NCI-H2029 (cell line): ENCODE results near the gene ZNF516.

ENCODE experiments used
- DNase-seq: peaks from one replicate; lab custom pipeline; 2025; lab: John Stamatoyannopoulos, UW

Gene ZNF516

DNA sequence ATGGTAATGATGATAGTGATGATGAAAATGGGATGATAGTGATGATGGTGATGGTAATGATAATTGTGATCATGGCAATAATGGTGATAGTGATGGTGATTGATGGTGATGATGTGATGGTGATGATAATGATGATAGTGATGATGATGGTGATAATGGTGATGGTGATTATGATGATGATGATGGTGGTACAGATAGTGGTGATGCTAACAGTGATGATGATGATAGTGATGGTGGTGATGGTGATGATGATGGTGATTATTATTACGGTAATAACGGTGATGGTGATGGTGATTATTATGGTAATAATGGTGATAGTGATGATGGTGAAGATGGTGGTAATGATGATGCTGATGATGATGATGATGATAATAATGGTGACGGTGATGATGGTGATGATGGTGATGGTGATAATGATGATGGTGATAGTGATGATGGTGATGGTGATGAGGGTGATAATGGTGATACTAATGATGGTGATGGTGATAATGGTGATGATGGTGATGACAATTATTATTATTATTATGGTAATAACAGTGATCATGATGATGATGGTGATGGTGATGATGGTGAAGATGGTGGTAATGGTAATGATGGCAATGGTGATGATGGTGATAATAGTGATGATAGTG is 151.0 kb downstream of the ZNF516 start:
- DNase-seq = no peak

DNA sequence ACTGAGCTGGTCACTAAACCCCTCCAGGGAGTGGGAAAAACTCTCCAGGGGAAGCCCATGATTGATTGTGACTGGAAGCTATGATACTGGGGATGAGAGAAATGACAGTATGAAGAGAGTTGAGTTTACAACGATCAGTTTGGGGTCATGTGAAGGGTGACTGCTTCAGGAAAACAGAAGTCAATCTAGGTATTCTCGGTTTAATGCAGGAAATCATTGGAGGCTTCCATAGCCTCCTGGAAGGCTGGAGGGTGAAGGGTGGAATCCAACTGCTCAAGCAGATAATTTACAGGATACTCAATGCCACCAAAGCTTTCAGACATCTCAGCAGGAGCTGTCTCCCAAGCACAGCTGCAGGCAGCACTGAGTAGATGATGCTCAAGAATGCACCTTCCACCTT is 154.6 kb downstream of the ZNF516 start:
- DNase-seq = no peak

DNA sequence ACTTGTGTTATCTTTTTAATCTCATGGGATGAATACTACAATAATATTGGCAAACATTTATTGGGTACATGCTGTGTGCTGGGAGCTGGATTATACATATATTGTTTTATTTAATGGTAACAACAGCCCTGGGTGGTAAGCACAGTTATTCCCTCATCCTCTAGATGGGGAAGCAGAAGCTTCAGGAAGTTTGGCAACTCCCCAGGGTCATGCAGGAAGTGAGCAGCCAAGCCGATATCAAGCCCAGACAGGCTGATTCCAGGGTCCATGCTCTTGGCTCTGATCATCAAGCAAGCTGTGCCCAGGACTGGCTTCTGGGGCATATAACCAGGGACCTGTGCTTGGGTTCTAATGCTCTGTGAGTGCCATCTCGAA is 155.8 kb downstream of the ZNF516 start:
- no peak for DNase-seq

DNA sequence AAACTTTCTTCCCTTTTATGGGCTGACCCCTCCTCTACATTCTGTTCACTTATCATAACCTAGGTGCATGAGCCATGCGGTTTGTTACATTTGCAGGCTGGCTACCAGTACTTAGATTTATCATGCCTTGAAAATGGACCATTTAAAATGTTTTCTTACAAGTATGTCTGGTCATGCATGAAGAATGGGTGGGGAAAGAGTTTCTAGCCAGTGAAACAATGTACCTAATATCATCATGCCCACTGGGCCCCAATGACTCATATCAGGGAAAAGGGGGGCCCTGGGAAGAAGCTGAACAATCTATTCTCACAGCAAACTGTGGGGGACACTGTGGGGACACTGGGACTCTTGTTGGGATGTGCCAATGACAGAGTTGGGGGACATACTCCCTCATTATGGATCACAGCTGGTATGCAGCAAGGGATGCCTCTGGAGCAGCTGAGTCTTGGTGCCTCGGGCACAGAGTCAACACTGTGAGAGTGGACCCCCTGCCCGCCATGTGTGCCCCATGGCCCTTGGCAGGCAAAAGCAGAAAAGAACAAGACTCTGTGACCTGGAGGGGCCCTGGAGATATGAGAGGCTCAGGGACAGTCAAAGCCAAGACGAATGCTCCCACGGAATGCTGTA is 156.3 kb downstream of the ZNF516 start:
- DNase-seq = no peak

DNA sequence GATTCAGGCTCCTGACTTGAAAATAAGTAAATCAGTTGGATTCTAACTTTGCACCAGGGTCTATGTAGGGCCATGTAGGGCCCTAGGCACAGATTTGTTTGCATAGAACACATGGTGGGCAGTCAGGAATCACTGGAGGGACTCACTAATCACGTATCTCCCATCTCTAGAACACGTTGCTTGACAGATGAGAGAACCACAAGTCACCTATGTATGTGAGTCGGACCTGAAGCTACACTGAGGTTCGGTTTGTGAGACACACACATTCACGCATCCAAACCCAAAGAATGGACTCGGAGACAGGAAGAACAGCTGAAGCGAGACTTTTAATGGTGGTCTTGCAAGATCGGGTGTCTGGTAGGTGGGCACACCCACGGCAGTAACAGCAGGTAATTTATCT is 157.0 kb downstream of the ZNF516 start:
- DNase-seq = no peak

DNA sequence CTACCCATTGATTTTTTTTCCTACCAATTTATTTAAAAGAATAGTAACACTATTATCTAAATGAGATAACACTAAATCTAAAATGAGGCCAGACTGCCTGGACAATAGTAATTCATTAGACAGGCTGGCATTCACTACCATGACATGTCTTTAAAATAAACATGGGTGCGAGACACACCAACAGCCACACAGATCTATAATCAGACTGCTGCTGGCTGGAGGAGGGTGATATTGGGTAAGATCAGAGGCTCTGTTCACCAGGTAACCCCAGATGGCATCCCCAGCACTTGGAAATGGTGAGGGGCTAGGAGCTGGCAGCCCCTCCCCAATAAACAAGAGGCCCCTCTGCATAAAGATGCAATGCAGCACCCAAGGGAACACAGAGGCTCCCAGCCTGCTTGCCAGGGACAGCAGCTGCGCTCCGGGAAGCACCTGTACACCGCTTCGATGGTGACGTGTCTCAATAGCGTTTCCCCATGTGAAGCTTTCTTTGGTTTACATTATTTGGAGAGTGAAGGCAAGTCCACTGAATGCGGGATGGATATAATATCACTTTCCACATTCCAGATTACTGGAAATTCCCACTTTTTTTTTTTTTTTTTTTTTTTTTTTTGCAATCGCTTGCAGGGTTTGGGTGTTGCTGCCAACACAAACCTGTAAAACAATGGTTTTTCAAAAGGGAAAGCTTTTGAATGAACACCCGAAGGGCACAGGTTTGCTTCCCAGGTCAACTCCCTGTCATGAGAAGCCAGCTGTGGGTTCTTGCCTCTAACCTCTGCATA is 159.0 kb downstream of the ZNF516 start:
- no peak for DNase-seq

DNA sequence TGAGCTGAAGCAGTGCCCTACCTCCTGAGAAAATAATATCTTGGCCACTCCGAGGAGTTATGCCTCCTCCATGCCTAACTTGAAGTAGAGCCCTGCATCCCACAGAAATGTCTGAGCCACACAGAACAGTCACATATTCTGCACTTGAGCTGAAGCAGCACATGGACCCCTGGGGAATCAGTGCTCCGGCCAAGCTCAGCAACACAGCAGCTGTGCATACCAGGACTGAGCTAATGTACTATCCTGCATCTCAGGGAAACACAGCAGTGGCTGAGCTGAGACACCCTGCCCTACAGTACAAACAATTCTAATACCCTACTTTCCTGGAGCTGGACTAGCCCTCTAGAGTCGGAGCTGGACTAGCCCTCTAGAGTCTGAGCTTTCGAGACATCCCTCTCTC is 166.9 kb downstream of the ZNF516 start:
- no peak for DNase-seq

DNA sequence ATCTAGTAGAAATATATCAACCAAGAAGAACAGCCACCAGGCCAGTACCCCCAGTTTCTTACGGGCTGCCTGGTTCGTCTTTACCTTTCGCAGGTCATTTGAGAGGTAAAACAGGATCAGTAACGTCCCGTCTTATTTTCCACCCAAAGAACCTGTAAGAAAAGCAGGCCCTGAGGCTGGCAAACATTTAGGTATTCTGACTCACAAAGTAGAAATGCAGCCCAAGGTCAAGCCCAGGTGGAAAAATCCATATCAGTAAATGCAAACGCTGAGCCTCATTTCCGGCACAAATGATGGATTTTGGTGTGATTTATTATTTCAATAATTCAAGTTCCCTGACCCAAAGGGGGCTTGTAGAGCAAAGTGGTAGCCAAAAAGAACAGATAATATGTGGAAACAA is 171.2 kb downstream of the ZNF516 start:
- no peak for DNase-seq

DNA sequence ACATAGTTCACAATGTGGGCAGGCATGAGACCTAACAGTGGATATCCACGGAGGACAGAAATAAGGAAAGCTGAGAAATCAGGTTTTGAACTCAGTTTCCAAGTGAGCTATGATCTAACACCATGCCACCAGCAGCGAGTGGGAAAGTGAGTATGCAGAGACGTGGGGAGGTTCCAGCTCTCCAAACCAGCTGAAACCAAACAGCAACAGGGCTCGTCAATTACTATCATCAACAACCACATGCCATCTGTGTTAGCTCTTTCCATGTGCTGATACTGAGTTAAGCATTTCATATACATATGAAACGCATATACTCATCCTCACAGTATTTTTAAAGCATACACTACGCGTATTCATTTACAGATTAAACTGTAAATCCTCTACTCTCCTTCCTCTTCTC is 172.4 kb downstream of the ZNF516 start:
- DNase-seq = no peak

DNA sequence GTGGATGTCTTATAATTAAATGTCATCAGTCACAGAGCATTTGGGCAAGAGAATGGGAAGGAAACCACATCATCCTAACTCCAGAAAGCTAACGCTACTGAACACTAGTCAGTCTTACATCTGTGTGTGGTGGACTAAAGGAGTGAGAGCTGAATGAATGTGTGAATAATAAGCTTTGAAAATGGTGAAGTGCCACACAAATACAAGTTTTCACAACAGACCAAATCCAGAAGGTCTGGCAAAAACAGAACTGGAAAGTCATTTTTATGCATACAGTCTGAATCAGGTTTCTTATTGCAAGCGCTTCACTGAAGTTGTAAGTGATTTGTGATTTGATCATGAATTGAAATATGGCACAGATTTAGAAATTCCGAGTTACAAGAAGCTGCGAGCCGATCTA is 175.7 kb downstream of the ZNF516 start:
- no peak for DNase-seq

DNA sequence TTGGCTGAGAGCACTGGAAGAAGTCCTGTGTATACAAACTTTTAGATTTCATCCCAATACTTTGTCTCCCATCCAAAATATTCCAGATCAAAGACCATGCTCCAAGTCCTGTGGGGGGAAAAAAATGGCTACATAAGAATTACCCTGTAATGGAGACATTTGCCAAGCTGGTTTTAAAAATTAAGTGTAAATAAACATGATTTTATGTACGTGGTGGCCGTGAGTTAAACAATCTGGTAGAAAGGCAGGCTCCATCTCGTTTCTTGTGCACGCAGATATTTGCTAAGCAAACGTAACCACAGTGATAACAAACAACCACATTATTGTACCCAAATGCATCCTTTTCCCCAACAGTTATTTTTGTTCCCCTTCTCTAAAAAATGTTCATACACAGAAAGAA is 176.4 kb downstream of the ZNF516 start:
- no peak for DNase-seq

DNA sequence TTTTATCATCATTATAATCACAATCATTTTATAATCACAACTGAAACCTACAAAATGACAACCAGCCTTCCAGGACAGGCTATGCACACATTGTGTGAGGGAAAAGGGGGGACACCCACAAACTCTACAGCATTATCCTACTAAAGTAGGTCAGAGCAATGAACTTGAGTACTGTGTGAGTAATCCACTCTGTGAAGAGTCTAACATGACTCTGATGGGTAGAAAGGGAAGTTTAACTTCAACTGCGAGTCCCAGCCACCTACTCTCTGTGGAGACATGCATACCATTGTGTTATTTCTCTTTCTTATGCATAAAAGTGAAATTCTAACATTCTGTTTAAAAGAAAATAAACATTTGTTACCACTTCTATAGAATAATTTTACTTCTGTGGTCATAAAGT is 177.9 kb downstream of the ZNF516 start:
- no peak for DNase-seq

DNA sequence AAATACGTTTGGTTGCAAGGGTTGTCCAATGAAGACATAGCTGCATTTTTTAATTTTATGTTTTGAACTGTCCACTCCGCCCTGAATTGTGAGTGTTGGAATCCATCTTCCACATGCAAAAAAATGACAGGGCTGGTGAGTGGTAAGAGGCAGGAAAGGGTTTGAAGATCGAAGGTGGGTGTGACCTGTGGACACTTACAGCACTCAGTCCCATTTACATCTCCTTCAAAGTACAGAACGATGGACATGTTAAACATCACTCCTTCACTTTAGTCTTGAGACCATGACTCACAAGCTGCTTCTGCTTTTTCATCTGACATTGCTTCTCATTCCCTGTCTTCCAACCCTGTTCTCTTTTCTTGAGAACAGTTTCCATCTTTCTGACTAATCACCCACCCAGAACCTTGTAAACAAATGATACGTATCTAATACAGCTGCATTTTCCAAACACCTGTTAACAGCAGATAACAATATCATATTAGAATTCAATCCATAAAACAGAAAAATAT is 179.3 kb downstream of the ZNF516 start:
- DNase-seq = no peak

DNA sequence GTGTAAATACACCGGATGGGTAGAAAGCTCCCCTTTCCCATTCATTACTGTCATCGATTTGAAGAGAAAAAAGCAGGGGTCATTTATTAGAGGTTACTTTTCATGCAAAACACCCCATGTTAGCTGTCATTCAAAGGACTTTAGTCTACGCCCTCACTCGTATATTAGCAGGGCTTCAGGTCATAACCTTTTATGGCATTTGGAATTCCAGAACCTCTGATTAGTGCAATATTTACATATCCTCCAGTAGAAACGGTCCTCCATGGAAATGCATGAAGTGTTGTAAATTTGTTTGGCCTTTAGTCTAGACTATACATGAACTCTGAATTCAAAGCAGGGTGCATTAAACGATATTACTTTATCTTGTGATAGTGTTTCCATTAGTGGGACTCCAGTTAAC is 180.5 kb downstream of the ZNF516 start:
- DNase-seq = no peak

DNA sequence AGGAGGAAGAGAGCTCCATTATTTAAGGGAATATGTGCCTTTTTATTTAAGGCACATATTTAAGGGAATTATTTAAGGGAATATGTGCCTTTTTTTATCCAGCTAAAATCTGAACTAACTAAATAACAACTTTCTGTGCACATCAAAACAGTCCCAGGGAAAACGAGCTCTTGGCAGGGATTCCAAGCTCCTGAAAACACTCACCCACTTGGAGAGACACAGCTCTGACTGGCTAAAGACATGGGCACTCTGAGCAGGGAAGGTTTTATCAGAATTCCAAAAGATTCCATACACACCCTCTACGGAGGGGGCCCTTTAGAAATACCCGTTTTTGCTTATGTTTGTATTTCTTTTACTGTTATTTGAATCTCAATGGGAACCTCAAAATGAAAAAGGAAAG is 181.0 kb downstream of the ZNF516 start:
- no peak for DNase-seq
